ENCODE measurements around the gene YKT6. TPM values are rescaled to one million over a fixed set of nuclear protein-coding genes. Genes with fewer than 3 reads are reported as not detected.

Gene YKT6
- total RNA-seq, 1 donor from 2014 or later: 89.5 TPM

DNA sequence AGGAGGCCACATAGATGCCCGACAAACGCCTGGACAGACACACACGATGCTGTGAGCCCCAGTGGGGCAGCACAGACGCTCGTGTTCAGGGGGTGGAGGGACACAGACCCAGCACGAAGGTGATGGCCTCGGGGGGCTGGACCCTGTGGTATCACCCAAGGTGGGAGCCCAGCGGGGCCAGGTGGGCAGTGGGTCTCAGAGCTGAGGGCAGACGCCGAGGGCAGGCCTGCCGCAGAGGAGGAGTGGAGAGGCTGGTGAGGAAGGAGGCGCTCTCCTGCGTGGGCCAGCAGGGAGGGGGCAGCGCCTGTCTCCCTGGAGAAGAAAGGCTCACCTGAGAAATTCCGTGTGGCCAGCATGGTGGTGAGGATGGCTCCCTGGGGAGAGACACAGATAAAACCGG lies 39.6 kb downstream of the YKT6 start:
- Mint-ChIP-seq H3K4me1 (ENCODE audit: unreplicated experiment) (no peaks in the 10 kb centered on the region), H3K27ac (ENCODE audit: unreplicated experiment) (no peak overlapping the region), H3K27me3 (ENCODE audit: unreplicated experiment) (no peaks in the 10 kb centered on the region), H3K4me3 (ENCODE audit: unreplicated experiment) (no peak overlapping the region), H3K36me3 (ENCODE audit: unreplicated experiment) (no peaks in the 10 kb centered on the region), H3K9me3 (ENCODE audit: unreplicated experiment) (no peaks in the 10 kb centered on the region)
- DNase-seq (ENCODE audit: extremely low spot score, unreplicated experiment): no peak
- TF ChIP-seq CTCF (IDR thresholded peaks at IDR 0.05): no peak

DNA sequence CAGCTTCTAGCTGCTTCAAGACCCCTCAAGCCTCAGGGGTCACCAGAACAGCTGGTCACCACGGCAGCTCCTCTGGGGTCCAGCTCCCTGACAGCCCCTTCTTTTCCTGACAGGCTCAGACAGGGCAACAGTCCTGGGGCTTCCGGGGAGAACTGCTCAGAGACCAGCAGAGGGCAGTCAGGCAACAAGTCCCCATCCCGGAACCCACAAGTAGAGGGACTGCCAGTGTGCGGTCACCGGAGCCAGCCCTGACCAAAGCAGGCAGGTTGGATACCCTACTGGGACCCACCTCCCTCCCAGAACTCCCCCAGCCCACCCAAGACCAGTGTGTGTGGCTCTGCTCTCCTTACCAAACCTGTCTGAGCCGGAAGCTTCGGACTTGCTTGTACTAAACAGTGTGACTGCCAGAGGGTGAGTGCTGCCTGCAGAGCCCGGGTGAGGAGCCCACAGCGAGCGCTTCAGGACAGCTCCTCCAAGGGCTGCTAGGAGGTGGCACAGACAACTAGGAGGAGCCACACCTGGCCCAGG lies 40.3 kb downstream of the YKT6 start:
- no peaks in the 10 kb centered on the region for H3K27me3 Mint-ChIP-seq (ENCODE audit: unreplicated experiment)
- no peak overlapping the region for H3K4me3 Mint-ChIP-seq (ENCODE audit: unreplicated experiment)
- no peaks in the 10 kb centered on the region for H3K4me1 Mint-ChIP-seq (ENCODE audit: unreplicated experiment)
- H3K36me3 Mint-ChIP-seq (ENCODE audit: unreplicated experiment): no peaks in the 10 kb centered on the region
- TF ChIP-seq CTCF (IDR thresholded peaks at IDR 0.05): peak; percentile 86
- no peak overlapping the region for H3K27ac Mint-ChIP-seq (ENCODE audit: unreplicated experiment)
- peak; percentile 91 for DNase-seq (ENCODE audit: extremely low spot score, unreplicated experiment)
- H3K9me3 Mint-ChIP-seq (ENCODE audit: unreplicated experiment): no peaks in the 10 kb centered on the region

DNA sequence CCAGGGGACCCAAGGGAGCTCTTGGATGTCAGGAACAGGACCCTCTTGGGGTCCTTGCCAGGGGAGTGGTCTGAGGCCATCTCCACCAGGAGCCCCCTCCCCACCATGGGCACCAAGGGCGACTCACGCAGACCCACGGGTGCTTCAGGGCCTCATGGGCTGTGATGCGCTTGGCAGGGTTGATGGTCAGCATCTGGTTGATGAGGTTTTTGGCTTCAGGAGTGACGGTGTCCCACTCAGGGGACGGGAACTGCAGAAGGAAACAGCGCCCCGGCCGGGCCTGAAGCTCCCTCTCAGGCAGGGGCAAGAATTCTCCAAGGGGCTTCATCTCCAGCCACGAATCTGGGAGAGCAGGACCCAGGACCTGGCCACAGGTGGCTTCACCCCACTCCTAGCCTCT lies 41.3 kb downstream of the YKT6 start:
- H3K4me3 Mint-ChIP-seq (ENCODE audit: unreplicated experiment): no peak overlapping the region
- H3K27me3 Mint-ChIP-seq (ENCODE audit: unreplicated experiment): no peaks in the 10 kb centered on the region
- H3K4me1 Mint-ChIP-seq (ENCODE audit: unreplicated experiment): no peaks in the 10 kb centered on the region
- TF ChIP-seq CTCF (IDR thresholded peaks at IDR 0.05): no peak
- H3K9me3 Mint-ChIP-seq (ENCODE audit: unreplicated experiment): no peaks in the 10 kb centered on the region
- no peak overlapping the region for H3K27ac Mint-ChIP-seq (ENCODE audit: unreplicated experiment)
- no peak for DNase-seq (ENCODE audit: extremely low spot score, unreplicated experiment)
- no peaks in the 10 kb centered on the region for H3K36me3 Mint-ChIP-seq (ENCODE audit: unreplicated experiment)

DNA sequence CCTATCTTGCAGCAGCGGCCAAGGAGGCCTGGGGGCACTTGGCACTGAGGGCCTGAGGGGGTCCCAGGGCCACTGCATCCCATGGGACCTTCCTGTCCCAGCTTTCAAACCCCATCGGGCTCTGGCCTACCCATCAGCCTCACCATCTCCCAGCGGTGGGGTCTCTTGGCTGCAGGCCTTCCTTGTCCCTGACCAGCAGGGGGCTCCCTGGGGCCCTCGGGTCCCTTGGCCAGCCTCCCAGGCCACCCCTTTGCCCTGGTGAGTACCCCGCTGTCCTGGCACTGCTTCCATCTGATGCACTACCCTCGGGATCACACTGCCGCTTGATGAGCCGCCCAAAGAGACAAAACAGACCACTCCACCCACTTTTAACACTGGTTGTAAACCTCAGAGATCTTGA lies 43.5 kb downstream of the YKT6 start:
- no peaks in the 10 kb centered on the region for H3K4me1 Mint-ChIP-seq (ENCODE audit: unreplicated experiment)
- peak; percentile 44 for TF ChIP-seq CTCF (IDR thresholded peaks at IDR 0.05)
- H3K36me3 Mint-ChIP-seq (ENCODE audit: unreplicated experiment): no peaks in the 10 kb centered on the region
- no peak overlapping the region for H3K4me3 Mint-ChIP-seq (ENCODE audit: unreplicated experiment)
- H3K9me3 Mint-ChIP-seq (ENCODE audit: unreplicated experiment): no peaks in the 10 kb centered on the region
- no peaks in the 10 kb centered on the region for H3K27me3 Mint-ChIP-seq (ENCODE audit: unreplicated experiment)
- no peak for DNase-seq (ENCODE audit: extremely low spot score, unreplicated experiment)
- no peak overlapping the region for H3K27ac Mint-ChIP-seq (ENCODE audit: unreplicated experiment)

DNA sequence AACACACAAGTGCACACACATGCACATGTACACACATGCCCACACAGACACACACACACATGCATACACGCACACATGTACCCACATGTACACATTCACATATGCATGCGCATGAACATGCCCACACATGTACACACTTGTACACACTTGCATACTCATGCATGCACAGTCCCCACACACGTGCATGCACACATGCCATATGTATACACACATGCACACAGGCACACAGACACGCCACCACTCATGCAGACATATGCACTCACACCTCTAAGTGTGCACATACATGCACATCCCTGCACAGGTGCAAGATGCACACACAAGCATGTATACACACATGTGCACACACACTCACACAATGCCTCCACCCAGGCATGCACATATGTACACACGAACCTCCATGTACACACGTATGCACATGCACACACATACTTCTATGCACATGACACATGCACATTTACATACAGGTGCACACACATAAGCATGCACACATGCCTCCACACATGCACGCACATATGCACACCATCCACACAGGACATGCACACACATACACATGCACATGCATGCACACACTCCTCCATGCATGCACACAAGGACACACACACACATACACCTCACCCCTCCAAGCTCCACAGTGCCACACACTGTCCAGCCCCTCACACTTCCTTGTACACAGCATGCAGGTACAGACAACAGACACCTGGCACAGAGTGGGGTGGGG lies 45.8 kb downstream of the YKT6 start:
- Mint-ChIP-seq H3K27me3 (ENCODE audit: unreplicated experiment) (no peaks in the 10 kb centered on the region), H3K4me1 (ENCODE audit: unreplicated experiment) (no peaks in the 10 kb centered on the region), H3K4me3 (ENCODE audit: unreplicated experiment) (no peak overlapping the region), H3K27ac (ENCODE audit: unreplicated experiment) (no peak overlapping the region), H3K9me3 (ENCODE audit: unreplicated experiment) (no peaks in the 10 kb centered on the region), H3K36me3 (ENCODE audit: unreplicated experiment) (no peaks in the 10 kb centered on the region)
- TF ChIP-seq CTCF (IDR thresholded peaks at IDR 0.05): no peak
- DNase-seq (ENCODE audit: extremely low spot score, unreplicated experiment): no peak
